ENCODE results near the gene ZNF480.

ZNF480 gene

DNA sequence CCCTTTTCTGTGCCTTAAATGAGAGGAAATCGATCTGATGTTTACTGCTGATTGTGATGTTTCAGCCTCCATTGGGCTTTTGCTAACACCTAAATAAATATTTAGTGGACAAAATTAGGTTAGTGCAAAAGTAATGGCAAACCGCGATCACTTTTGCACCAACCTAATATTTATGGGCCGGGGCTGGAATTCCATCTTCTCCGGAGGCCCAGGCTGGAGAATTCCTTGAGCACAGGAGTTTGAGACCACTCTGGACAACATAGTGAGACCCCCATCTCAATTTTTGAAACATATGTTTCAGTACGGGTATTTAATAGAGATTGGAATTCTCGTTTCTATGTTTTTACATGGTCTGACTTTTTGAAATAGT is 73.4 kb downstream of the ZNF480 start:
- DNase-seq (ENCODE audit: low read depth) = no peak
- TF ChIP-seq, protein P1, sequence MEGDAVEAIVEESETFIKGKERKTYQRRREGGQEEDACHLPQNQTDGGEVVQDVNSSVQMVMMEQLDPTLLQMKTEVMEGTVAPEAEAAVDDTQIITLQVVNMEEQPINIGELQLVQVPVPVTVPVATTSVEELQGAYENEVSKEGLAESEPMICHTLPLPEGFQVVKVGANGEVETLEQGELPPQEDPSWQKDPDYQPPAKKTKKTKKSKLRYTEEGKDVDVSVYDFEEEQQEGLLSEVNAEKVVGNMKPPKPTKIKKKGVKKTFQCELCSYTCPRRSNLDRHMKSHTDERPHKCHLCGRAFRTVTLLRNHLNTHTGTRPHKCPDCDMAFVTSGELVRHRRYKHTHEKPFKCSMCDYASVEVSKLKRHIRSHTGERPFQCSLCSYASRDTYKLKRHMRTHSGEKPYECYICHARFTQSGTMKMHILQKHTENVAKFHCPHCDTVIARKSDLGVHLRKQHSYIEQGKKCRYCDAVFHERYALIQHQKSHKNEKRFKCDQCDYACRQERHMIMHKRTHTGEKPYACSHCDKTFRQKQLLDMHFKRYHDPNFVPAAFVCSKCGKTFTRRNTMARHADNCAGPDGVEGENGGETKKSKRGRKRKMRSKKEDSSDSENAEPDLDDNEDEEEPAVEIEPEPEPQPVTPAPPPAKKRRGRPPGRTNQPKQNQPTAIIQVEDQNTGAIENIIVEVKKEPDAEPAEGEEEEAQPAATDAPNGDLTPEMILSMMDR (IDR thresholded peaks at IDR 0.05; ENCODE audit: low read depth, low read length, missing control alignments) = no peak
- H3K4me3 ChIP-seq (ENCODE audit: low read depth, low read length) = peak overlapping the region; percentile 56
